ENCODE results near the gene MYL5. TPM values are rescaled to one million over a fixed set of nuclear protein-coding genes. Genes with fewer than 3 reads are reported as not detected.
"Not testable (repeated sequence)": the region's sequence is repeated elsewhere in the genome, so short reads cannot be mapped to it uniquely, and the experiment has no call there.

Gene MYL5
- total and polyA plus RNA-seq, 4 experiments from 2014 or later = 2.1 to 15.4 (median 7.7) TPM

DNA sequence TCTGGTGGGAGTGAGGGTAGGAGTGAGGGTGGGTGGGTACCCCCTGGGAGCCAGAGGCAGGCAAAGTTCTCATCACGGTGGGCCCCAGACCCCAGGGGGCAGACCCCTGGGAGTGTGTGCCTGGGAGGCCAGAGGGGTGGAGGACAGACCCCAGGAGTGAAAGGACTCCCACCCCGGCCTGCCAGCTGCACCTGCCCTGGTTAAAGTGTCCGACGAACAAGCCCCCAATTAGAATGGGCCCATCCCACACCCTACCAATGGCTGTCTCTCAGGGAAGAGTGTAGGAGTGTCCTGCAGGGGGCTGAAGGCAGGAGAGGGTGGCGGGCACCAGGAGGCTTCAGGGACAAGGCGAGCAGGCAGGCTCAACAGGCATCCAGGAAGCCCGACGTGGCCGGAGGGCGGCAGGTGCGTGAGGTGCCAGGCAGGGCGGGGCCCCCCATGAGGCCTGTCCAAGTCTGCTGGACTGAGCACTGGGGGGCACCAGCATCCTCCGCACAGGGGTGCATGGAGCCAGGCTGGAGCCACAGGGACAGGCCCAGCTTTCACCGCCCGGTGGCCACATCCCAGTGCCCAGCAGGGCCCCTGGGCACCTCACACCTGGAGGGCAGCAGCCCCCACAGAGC is 40.3 kb upstream of the MYL5 start:
- no peaks in the 10 kb centered on the region for H3K36me3 Mint-ChIP-seq
- no peak for DNase-seq
- Histone ChIP-seq H3K36me3 (ENCODE audit: insufficient read depth, low read length) (no peaks in the 10 kb centered on the region), H3K27ac (ENCODE audit: low read depth, low read length) (no peak overlapping the region), H3K9me3 (ENCODE audit: control insufficient read depth in 1 of 2, low read length in 2 of 2) (peaks cover 0 to 3% of the 10 kb centered on the region in 2 donors), H3K4me3 (ENCODE audit: low read length in 2 of 2) (no peak overlapping the region), H3K27me3 (ENCODE audit: insufficient read depth, low read length) (no peaks in the 10 kb centered on the region), H3K4me1 (ENCODE audit: insufficient read depth, low read length) (no peaks in the 10 kb centered on the region)
- ChIA-PET POLR2A (ENCODE audit: partially characterized antibody) (no interaction called here), CTCF (ENCODE audit: partially characterized antibody) (no interaction called here)
- H3K4me3 Mint-ChIP-seq = no peak overlapping the region
- no peaks in the 10 kb centered on the region for H3K27me3 Mint-ChIP-seq
- no peak overlapping the region for H3K27ac Mint-ChIP-seq
- intact Hi-C loops (cut with micrococcal nuclease) = no loop called here
- peaks cover 0 to 10% (median 0%) of the 10 kb centered on the region in 8 donors for H3K9me3 Mint-ChIP-seq
- no peaks in the 10 kb centered on the region for H3K4me1 Mint-ChIP-seq

- DNase-seq = no peak
- H3K9me3 Mint-ChIP-seq = peaks cover 0 to 11% (median 0%) of the 10 kb centered on the region in 8 donors
- Histone ChIP-seq H3K36me3 (ENCODE audit: insufficient read depth, low read length) (no peaks in the 10 kb centered on the region), H3K4me1 (ENCODE audit: insufficient read depth, low read length) (no peaks in the 10 kb centered on the region), H3K9me3 (ENCODE audit: control insufficient read depth in 1 of 2, low read length in 2 of 2) (peaks cover 0 to 3% of the 10 kb centered on the region in 2 donors), H3K27me3 (ENCODE audit: insufficient read depth, low read length) (no peaks in the 10 kb centered on the region), H3K4me3 (ENCODE audit: low read length in 2 of 2) (no peak overlapping the region), H3K27ac (ENCODE audit: low read depth, low read length) (no peak overlapping the region)
- ChIA-PET POLR2A (ENCODE audit: partially characterized antibody) (no interaction called here), CTCF (ENCODE audit: partially characterized antibody) (no interaction called here)
- H3K27me3 Mint-ChIP-seq = peaks cover 0 to 2% of the 10 kb centered on the region in 2 donors
- no peak overlapping the region for H3K4me3 Mint-ChIP-seq
- no peaks in the 10 kb centered on the region for H3K36me3 Mint-ChIP-seq
- intact Hi-C loops (cut with micrococcal nuclease) = no loop called here
- H3K27ac Mint-ChIP-seq = no peak overlapping the region
- no peaks in the 10 kb centered on the region for H3K4me1 Mint-ChIP-seq
Observed at GRCh38 chr4:634599-634985, 39.8 kb upstream of the MYL5 start.

GRCh38 chr4:635066-635835 is 39.1 kb upstream of the MYL5 start:
- H3K27me3 ChIP-seq (ENCODE audit: insufficient read depth, low read length); intact Hi-C loops (cut with micrococcal nuclease); DNase-seq; POLR2A ChIA-PET (ENCODE audit: partially characterized antibody); H3K4me1 Mint-ChIP-seq; H3K9me3 ChIP-seq (ENCODE audit: control insufficient read depth in 1 of 2, low read length in 2 of 2); H3K27ac Mint-ChIP-seq; H3K27ac ChIP-seq (ENCODE audit: low read depth, low read length); H3K4me1 ChIP-seq (ENCODE audit: insufficient read depth, low read length); H3K4me3 Mint-ChIP-seq; H3K4me3 ChIP-seq (ENCODE audit: low read length in 2 of 2); CTCF ChIA-PET (ENCODE audit: partially characterized antibody); H3K36me3 Mint-ChIP-seq; H3K27me3 Mint-ChIP-seq; H3K36me3 ChIP-seq (ENCODE audit: insufficient read depth, low read length): not testable (repeated sequence)
- H3K9me3 Mint-ChIP-seq = peaks cover 0 to 11% (median 0%) of the 10 kb centered on the region in 8 donors

GRCh38 chr4:635851-636627 is 38.3 kb upstream of the MYL5 start:
- Histone ChIP-seq H3K4me3 (ENCODE audit: low read length in 2 of 2) (no peak overlapping the region), H3K27me3 (ENCODE audit: insufficient read depth, low read length) (no peaks in the 10 kb centered on the region), H3K27ac (ENCODE audit: low read depth, low read length) (no peak overlapping the region), H3K4me1 (ENCODE audit: insufficient read depth, low read length) (no peaks in the 10 kb centered on the region), H3K36me3 (ENCODE audit: insufficient read depth, low read length) (no peaks in the 10 kb centered on the region), H3K9me3 (ENCODE audit: control insufficient read depth in 1 of 2, low read length in 2 of 2) (peaks cover 0 to 3% of the 10 kb centered on the region in 2 donors)
- Mint-ChIP-seq H3K27me3 (peaks cover 4 to 6% of the 10 kb centered on the region in 2 donors), H3K36me3 (no peaks in the 10 kb centered on the region), H3K4me1 (no peaks in the 10 kb centered on the region), H3K27ac (no peak overlapping the region), H3K9me3 (peaks cover 0 to 8% (median 0%) of the 10 kb centered on the region in 8 donors), H3K4me3 (no peak overlapping the region)
- POLR2A ChIA-PET (ENCODE audit: partially characterized antibody) = no interaction called here
- CTCF ChIA-PET (ENCODE audit: partially characterized antibody) = no interaction called here
- intact Hi-C loops (cut with micrococcal nuclease) = no loop called here
- no peak for DNase-seq

DNA sequence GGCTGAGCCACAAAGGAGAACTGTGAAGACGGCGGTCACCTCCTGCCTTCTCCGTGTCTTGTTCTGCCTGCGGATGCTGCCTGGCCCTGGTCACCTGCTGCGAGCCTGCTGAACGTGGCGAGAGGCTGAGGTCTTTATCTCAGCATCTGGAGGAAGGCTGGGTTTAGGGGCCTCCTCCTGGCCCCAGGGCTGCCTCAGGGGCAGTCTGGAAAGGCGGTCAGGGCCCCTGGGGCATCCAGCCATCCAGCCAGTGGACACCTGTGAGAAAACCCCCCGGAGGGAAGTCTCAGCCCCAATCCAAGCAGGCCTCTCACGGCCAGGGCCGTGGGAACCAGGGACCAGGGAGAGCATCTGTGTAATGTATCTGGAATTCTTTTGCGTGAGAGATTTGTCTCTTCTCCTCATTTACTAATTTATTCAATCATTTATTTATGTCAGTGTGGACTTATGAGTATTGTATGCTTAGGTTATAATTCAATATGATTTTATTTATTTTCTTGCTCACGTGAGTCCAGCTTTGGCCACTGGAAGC is 37.6 kb upstream of the MYL5 start:
- H3K27ac ChIP-seq (ENCODE audit: low read depth, low read length) = no peak overlapping the region
- intact Hi-C loops (cut with micrococcal nuclease) = no loop called here
- no peaks in the 10 kb centered on the region for H3K36me3 ChIP-seq (ENCODE audit: insufficient read depth, low read length)
- H3K4me3 ChIP-seq (ENCODE audit: low read length in 2 of 2) = no peak overlapping the region
- ChIA-PET CTCF (ENCODE audit: partially characterized antibody) (interaction anchor here (0.6 kb wide), 1 partner anchor 337 kb away, joined by 5 read pairs; no protein-coding TSS in a partner anchor), POLR2A (ENCODE audit: partially characterized antibody) (no interaction called here)
- H3K27me3 ChIP-seq (ENCODE audit: insufficient read depth, low read length) = no peaks in the 10 kb centered on the region
- H3K9me3 ChIP-seq (ENCODE audit: control insufficient read depth in 1 of 2, low read length in 2 of 2) = peaks cover 0 to 3% of the 10 kb centered on the region in 2 donors
- no peak overlapping the region for H3K4me3 Mint-ChIP-seq
- no peak for DNase-seq
- H3K9me3 Mint-ChIP-seq = peaks cover 0 to 7% (median 2%) of the 10 kb centered on the region in 8 donors
- no peaks in the 10 kb centered on the region for H3K36me3 Mint-ChIP-seq
- H3K4me1 Mint-ChIP-seq = no peaks in the 10 kb centered on the region
- no peaks in the 10 kb centered on the region for H3K4me1 ChIP-seq (ENCODE audit: insufficient read depth, low read length)
- H3K27me3 Mint-ChIP-seq = peaks cover 5 to 8% of the 10 kb centered on the region in 2 donors
- H3K27ac Mint-ChIP-seq = no peak overlapping the region

DNA sequence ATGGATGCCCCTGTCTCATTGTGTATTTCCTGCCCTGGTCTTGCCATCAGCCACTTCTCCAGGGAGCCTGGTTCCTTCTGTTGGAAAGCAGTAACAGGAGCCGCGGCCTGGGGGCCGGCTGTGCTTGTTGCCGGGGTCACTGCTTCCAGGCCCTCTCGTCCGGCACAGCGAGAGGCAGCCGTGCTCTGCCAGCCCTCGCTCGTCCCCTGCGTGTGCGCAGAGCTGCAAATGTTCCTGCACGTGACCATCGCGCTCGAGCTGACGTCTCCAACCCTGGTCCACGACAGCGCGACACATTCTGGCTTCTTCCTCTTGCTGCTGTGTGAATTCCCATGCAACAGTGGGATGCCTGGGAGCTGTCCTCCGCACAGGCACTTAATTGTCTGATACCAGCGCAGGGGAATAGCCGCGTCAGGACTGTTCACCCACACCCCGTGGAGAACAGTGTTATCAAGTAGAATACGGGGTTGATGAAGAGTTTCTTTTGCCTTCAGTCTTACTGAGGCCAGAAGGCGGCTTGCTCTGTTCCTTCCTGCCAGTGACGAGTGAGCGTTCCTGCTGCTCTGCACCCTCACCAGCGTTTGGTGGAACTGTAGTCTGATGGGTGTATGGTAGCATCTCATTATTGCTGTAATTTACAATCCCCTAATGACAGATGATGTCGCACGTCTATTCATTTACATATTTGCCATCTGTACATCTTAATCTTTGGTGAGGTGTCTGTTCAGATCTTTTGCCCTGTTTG is 36.6 kb upstream of the MYL5 start:
- Mint-ChIP-seq H3K27me3 (peaks cover 5 to 8% of the 10 kb centered on the region in 2 donors), H3K4me1 (no peaks in the 10 kb centered on the region), H3K9me3 (peaks cover 0 to 6% (median 3%) of the 10 kb centered on the region in 8 donors), H3K36me3 (no peaks in the 10 kb centered on the region), H3K27ac (no peak overlapping the region), H3K4me3 (no peak overlapping the region)
- no peak for DNase-seq
- Histone ChIP-seq H3K27me3 (ENCODE audit: insufficient read depth, low read length) (no peaks in the 10 kb centered on the region), H3K27ac (ENCODE audit: low read depth, low read length) (no peak overlapping the region), H3K36me3 (ENCODE audit: insufficient read depth, low read length) (no peaks in the 10 kb centered on the region), H3K4me3 (ENCODE audit: low read length in 2 of 2) (no peak overlapping the region), H3K9me3 (ENCODE audit: control insufficient read depth in 1 of 2, low read length in 2 of 2) (no peaks in the 10 kb centered on the region), H3K4me1 (ENCODE audit: insufficient read depth, low read length) (no peaks in the 10 kb centered on the region)
- ChIA-PET POLR2A (ENCODE audit: partially characterized antibody) (no interaction called here), CTCF (ENCODE audit: partially characterized antibody) (interaction anchor here (0.6 kb wide), 1 partner anchor 338 kb away, joined by 5 read pairs; no protein-coding TSS in a partner anchor)
- intact Hi-C loops (cut with micrococcal nuclease) = no loop called here
